Parathyroid adenoma (tissue), 2 donors: ENCODE data around the gene ARHGEF1.

Experiments used
- H2AFZ ChIP-seq: fragments of 300-600 bp; sonication (generic); one replicate; pipeline ENCODE4 v1.7.0; 2017; ENCODE audit warnings: antibody characterized with exemption, mild to moderate bottlenecking
- H3K27ac ChIP-seq: fragments of 300-600 bp; sonication (generic); one replicate; pipeline ENCODE4 v1.7.0; 2017
- H3K27me3 ChIP-seq: fragments of 300-600 bp; sonication (generic); one replicate; pipeline ENCODE4 v1.7.0; 2017; ENCODE audit warnings: low read length; ENCODE audit not compliant: control insufficient read depth, insufficient read depth
- H3K36me3 ChIP-seq: fragments of 300-600 bp; sonication (generic); one replicate; pipeline ENCODE4 v1.7.0; 2017; ENCODE audit warnings: low read length; ENCODE audit not compliant: control insufficient read depth, insufficient read depth
- H3K4me1 ChIP-seq: fragments of 300-600 bp; sonication (generic); one replicate; pipeline ENCODE4 v1.7.0; 2017; ENCODE audit warnings: control low read depth
- H3K4me2 ChIP-seq: fragments of 300-600 bp; sonication (generic); one replicate; pipeline ENCODE4 v1.7.0; 2017; ENCODE audit warnings: low read length
- H3K4me3 ChIP-seq: fragments of 300-600 bp; sonication (generic); one replicate; pipeline ENCODE4 v1.7.0; 2017; ENCODE audit warnings: low read depth, low read length
- H3K79me2 ChIP-seq: fragments of 300-600 bp; sonication (generic); one replicate; pipeline ENCODE4 v1.7.0; 2017; ENCODE audit warnings: control low read depth
- H3K9ac ChIP-seq: fragments of 300-600 bp; sonication (generic); one replicate; pipeline ENCODE4 v1.7.0; 2017; ENCODE audit warnings: mild to moderate bottlenecking
- H3K9me3 ChIP-seq: fragments of 300-600 bp; sonication (generic); one replicate; pipeline ENCODE4 v1.7.0; 2017; ENCODE audit warnings: low read length; ENCODE audit not compliant: control insufficient read depth
- CTCF ChIP-seq: fragments of 300-600 bp; sonication (generic); IDR thresholded peaks from one replicate; pipeline ENCODE4 v1.7.0; 2017; ENCODE audit warnings: antibody characterized with exemption, mild to moderate bottlenecking
- donor health status: primary hyperparathyroidism.

The ARHGEF1 gene

GRCh38 chr19:41861846-41862245, 21.1 kb upstream of the ARHGEF1 start:
- Histone ChIP-seq H3K4me1 (peaks cover 6% of the 10 kb centered on the region), H3K9me3 (no peaks in the 10 kb centered on the region), H2AFZ (no peak overlapping the region), H3K36me3 (no peaks in the 10 kb centered on the region), H3K79me2 (peaks cover 40% of the 10 kb centered on the region), H3K27ac (no peak overlapping the region), H3K4me2 (no peak overlapping the region), H3K4me3 (no peak overlapping the region), H3K9ac (no peak overlapping the region), H3K27me3 (no peaks in the 10 kb centered on the region)
- no peak for TF ChIP-seq CTCF

GRCh38 chr19:41862445-41862986, 20.5 kb upstream of the ARHGEF1 start:
- peaks cover 40% of the 10 kb centered on the region for H3K79me2 ChIP-seq
- no peaks in the 10 kb centered on the region for H3K36me3 ChIP-seq
- no peaks in the 10 kb centered on the region for H3K9me3 ChIP-seq
- H3K9ac ChIP-seq, result no peak overlapping the region
- peaks cover 6% of the 10 kb centered on the region for H3K4me1 ChIP-seq
- TF ChIP-seq CTCF, result no peak
- H3K4me3 ChIP-seq, result no peak overlapping the region
- H3K27me3 ChIP-seq, result no peaks in the 10 kb centered on the region
- no peak overlapping the region for H3K4me2 ChIP-seq
- no peak overlapping the region for H2AFZ ChIP-seq
- H3K27ac ChIP-seq, result no peak overlapping the region

GRCh38 chr19:41863209-41863931, 19.6 kb upstream of the ARHGEF1 start:
- Histone ChIP-seq H3K27me3 (no peaks in the 10 kb centered on the region), H3K4me3 (no peak overlapping the region), H3K27ac (no peak overlapping the region), H3K4me1 (peaks cover 13% of the 10 kb centered on the region), H3K79me2 (peaks cover 40% of the 10 kb centered on the region), H3K9ac (no peak overlapping the region), H3K9me3 (no peaks in the 10 kb centered on the region), H2AFZ (no peak overlapping the region), H3K36me3 (no peaks in the 10 kb centered on the region), H3K4me2 (no peak overlapping the region)
- no peak for TF ChIP-seq CTCF

DNA sequence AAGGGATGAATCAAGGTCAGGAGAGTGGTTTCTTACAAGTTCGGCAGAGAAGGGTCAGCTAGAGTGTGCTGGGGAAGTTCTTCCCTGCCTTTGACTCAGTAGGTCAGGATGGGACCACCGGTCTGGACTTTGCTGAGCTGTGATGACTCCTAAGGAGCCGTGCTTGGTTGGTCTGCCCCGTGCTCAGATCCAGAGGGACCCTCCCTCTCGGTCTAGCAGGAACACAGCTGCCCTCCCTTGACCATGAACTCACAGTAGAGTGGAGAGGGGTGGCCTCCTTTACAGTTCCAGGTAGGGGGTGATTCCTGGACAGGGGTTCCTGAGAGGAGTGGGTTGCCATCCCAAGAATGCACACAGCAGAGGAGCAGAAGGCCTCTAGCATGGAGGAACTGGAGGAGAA, 18.6 kb upstream of the ARHGEF1 start:
- no peak overlapping the region for H3K27ac ChIP-seq
- no peak overlapping the region for H3K9ac ChIP-seq
- no peak overlapping the region for H3K4me3 ChIP-seq
- H2AFZ ChIP-seq, result no peak overlapping the region
- H3K4me2 ChIP-seq, result no peak overlapping the region
- no peaks in the 10 kb centered on the region for H3K27me3 ChIP-seq
- no peak for TF ChIP-seq CTCF
- no peaks in the 10 kb centered on the region for H3K36me3 ChIP-seq
- H3K79me2 ChIP-seq, result peaks cover 40% of the 10 kb centered on the region
- no peaks in the 10 kb centered on the region for H3K9me3 ChIP-seq
- peaks cover 14% of the 10 kb centered on the region for H3K4me1 ChIP-seq

DNA sequence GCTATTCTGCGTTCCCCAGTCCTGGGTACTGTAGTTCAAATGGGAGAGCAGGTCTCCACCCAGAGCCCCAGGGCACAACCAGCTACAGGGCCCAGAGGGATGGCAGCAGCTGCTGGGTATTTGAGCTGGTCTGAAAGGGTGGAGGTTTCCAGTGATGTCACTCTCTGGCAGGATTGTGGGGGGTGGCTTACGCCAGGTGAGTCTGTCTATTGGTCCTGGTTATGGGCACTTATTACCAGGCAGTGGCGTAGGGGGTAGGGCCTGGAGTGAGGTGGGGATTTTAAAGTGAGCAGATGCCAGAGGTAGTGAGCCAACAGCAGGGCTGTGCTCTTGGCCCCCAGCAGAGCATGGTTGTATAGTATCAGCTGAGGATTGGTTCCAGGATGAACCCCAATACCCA, 16.7 kb upstream of the ARHGEF1 start:
- Histone ChIP-seq H3K9me3 (no peaks in the 10 kb centered on the region), H3K4me1 (peaks cover 11% of the 10 kb centered on the region), H3K36me3 (no peaks in the 10 kb centered on the region)

More for the DNA sequence above, 16.7 kb upstream of the ARHGEF1 start:
- Histone ChIP-seq H3K4me2 (no peak overlapping the region), H3K4me3 (no peak overlapping the region), H2AFZ (no peak overlapping the region), H3K79me2 (peaks cover 33% of the 10 kb centered on the region), H3K9ac (no peak overlapping the region), H3K27me3 (no peaks in the 10 kb centered on the region), H3K27ac (no peak overlapping the region)
- TF ChIP-seq CTCF, result no peak
